Measurements from ENCODE around the gene COL18A1. TPM values are rescaled to one million over a fixed set of nuclear protein-coding genes. Genes with fewer than 3 reads are reported as not detected.
A peak's percentile ranks its signal among the peaks of the same experiment; 100 is the strongest.

Gene COL18A1
- polyA plus RNA-seq, 1 donor (not counting 4 experiments of a cell fraction or from before 2014, with no cell fraction given) = 13.0 TPM

- Histone ChIP-seq H3K36me3 (ENCODE audit: control insufficient read depth in 2 of 2, extremely low read depth in 1 of 2, insufficient read depth in 2 of 2, low read length in 2 of 2) (peaks cover 0 to 3% of the 10 kb centered on the region in 2 experiments), H3K27ac (ENCODE audit: control insufficient read depth, insufficient read depth, low read length) (no peak overlapping the region), H3K9ac (ENCODE audit: control insufficient read depth, extremely low read depth, insufficient read depth, low read length) (no peak overlapping the region), H3K27me3 (ENCODE audit: control insufficient read depth, extremely low read depth, insufficient read depth, low read length) (no peaks in the 10 kb centered on the region), H3K79me2 (ENCODE audit: control insufficient read depth, insufficient read depth, low read length) (peaks cover 15% of the 10 kb centered on the region), H3K4me1 (ENCODE audit: control insufficient read depth, extremely low read depth, insufficient read depth, low read length) (peaks cover 37% of the 10 kb centered on the region), H3K4me3 (ENCODE audit: control insufficient read depth in 2 of 3, extremely low read depth in 1 of 3, insufficient read depth in 2 of 3, low read depth in 1 of 3, low read length in 3 of 3) (no peak overlapping the region), H2AFZ (ENCODE audit: control insufficient read depth, low read length) (no peak overlapping the region), H3K9me3 (ENCODE audit: control insufficient read depth, low read depth, low read length) (no peaks in the 10 kb centered on the region), H3K4me2 (ENCODE audit: control insufficient read depth, extremely low read depth, insufficient read depth, low read depth, low read length) (peak overlapping the region; percentile 45), H3K9me1 (ENCODE audit: control insufficient read depth, extremely low read depth, insufficient read depth, low read length) (no peaks in the 10 kb centered on the region), H4K20me1 (ENCODE audit: control insufficient read depth, extremely low read depth, insufficient read depth, low read length) (peaks cover 13% of the 10 kb centered on the region)
- FAIRE-seq (no peak), DNase-seq (ENCODE audit: low read depth, low spot score) (no peak)
- dilution Hi-C loops (cut with MboI; ENCODE audit: extremely low pct_ligation_motif_present, low sequenced_read_pairs) = no loop called here
- TF ChIP-seq CTCF (optimal IDR thresholded peaks at IDR 0.05 in 1 of 3, IDR thresholded peaks at IDR 0.05 in 1 of 3, conservative IDR thresholded peaks at IDR 0.05 in 1 of 3; ENCODE audit: extremely low read depth in 1 of 3, insufficient read depth in 2 of 3, low read length in 3 of 3) = no peak
- TF ChIP-seq EZH2 (IDR thresholded peaks at IDR 0.05; ENCODE audit: low read length) = no peak
These were observed 49.3 kb downstream of the COL18A1 start for GRCh38 chr21:45454060-45454925.

GRCh38 chr21:45454926-45455673 is 50.1 kb downstream of the COL18A1 start:
- FAIRE-seq (no peak), DNase-seq (ENCODE audit: low read depth, low spot score) (no peak)
- H4K20me1 ChIP-seq (ENCODE audit: control insufficient read depth, extremely low read depth, insufficient read depth, low read length) = peaks cover 13% of the 10 kb centered on the region
- dilution Hi-C loops (cut with MboI; ENCODE audit: extremely low pct_ligation_motif_present, low sequenced_read_pairs) = no loop called here
- TF ChIP-seq CTCF (optimal IDR thresholded peaks at IDR 0.05 in 1 of 3, IDR thresholded peaks at IDR 0.05 in 1 of 3, conservative IDR thresholded peaks at IDR 0.05 in 1 of 3; ENCODE audit: extremely low read depth in 1 of 3, insufficient read depth in 2 of 3, low read length in 3 of 3) = no peak
- no peak for TF ChIP-seq EZH2 (IDR thresholded peaks at IDR 0.05; ENCODE audit: low read length)
- H3K27ac ChIP-seq (ENCODE audit: control insufficient read depth, insufficient read depth, low read length) = no peak overlapping the region
- H3K36me3 ChIP-seq (ENCODE audit: control insufficient read depth in 2 of 2, extremely low read depth in 1 of 2, insufficient read depth in 2 of 2, low read length in 2 of 2) = peaks cover 0 to 3% of the 10 kb centered on the region in 2 experiments
- H3K4me3 ChIP-seq (ENCODE audit: control insufficient read depth in 2 of 3, extremely low read depth in 1 of 3, insufficient read depth in 2 of 3, low read depth in 1 of 3, low read length in 3 of 3) = no peak overlapping the region
- no peaks in the 10 kb centered on the region for H3K9me3 ChIP-seq (ENCODE audit: control insufficient read depth, low read depth, low read length)
- no peaks in the 10 kb centered on the region for H3K9me1 ChIP-seq (ENCODE audit: control insufficient read depth, extremely low read depth, insufficient read depth, low read length)
- peak overlapping the region; percentile 32 for H3K4me2 ChIP-seq (ENCODE audit: control insufficient read depth, extremely low read depth, insufficient read depth, low read depth, low read length)
- peaks cover 13% of the 10 kb centered on the region for H3K79me2 ChIP-seq (ENCODE audit: control insufficient read depth, insufficient read depth, low read length)
- no peaks in the 10 kb centered on the region for H3K27me3 ChIP-seq (ENCODE audit: control insufficient read depth, extremely low read depth, insufficient read depth, low read length)
- H3K4me1 ChIP-seq (ENCODE audit: control insufficient read depth, extremely low read depth, insufficient read depth, low read length) = peaks cover 29% of the 10 kb centered on the region
- no peak overlapping the region for H3K9ac ChIP-seq (ENCODE audit: control insufficient read depth, extremely low read depth, insufficient read depth, low read length)
- H2AFZ ChIP-seq (ENCODE audit: control insufficient read depth, low read length) = no peak overlapping the region

Measured in keratinocyte (primary cell).